GM19455 (cell line): ENCODE measurements around the gene SP7.
"Not testable (repeated sequence)": the region's sequence is repeated elsewhere in the genome, so short reads cannot be mapped to it uniquely, and the experiment has no call there.

ENCODE experiments used
- ATAC-seq: cut with Tn5 transposase; IDR thresholded peaks from one replicate; pipeline ENCODE4 v1.9.1; 2021; ENCODE audit not compliant: unreplicated experiment

The SP7 gene

DNA sequence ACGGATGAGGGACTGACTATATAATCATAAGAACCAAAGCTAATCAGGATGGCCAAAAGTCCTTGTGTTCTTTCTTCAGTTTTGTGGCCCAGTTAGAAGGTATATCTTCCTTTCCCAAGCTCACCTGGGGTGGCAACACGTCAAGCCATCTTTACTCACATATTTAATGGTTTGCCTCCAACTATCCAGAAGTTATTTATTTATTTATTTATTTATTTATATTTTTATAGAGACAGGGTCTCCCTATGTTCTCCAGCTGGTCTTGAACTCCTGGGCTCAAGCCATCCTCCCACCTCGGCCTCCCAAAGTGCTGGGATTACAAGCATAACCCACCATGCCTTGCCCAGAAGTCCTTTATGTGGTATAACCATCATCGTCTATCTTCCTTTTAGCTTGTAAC is 11.8 kb upstream of the SP7 start:
- no peak for ATAC-seq

DNA sequence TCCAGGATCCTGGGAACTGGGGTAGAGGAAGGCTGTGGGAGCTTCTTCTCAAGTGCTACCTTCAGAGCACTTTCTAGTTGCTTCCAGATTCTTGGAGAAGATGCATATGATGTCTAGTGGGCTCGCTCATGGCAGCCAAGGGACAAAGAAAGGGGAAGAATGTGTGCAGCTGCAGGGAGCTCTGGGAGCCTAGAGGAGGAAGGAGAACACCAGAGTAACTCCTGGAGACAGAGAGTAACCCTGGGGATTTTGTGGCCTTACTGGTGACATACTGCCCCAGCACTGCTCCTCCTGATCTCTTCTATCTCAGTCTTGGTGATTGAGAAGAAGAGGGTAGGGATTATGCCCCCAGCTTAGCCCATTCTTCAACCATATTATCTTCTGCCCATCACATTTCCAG is 10.3 kb upstream of the SP7 start:
- ATAC-seq = no peak

DNA sequence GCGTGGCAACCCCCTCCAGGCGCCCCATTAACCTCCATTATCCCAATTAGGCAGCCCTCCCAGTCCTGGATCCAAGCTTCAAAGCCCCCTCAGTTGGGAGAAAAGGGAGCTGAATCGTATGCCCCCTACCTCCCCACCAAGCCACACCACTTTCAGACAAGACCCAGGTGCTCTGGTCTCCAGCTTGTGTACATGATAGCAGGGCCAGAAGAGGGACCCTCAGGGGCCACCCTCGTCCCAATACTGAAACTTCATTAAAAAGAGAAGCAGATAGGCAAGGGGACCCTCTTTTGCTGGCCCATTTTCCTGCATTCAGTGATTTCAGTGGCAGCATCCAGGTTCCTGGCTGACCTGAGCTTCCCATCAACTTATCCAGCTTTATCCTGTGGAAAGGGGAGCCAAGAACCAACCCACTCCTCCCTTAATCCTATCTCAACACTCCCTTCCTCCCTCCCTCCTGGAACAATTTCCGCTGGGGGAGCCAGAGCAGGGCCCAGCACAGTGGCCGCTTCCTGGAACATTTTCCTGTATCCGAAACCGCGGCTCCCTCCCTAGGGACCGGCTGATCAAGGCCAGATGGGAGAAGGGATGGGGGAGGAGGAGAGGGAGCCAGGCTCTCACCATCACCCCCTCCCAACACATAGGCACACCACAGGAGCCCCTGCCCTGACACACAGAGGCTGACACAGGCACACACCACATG is 9.5 kb upstream of the SP7 start:
- ATAC-seq = no peak

DNA sequence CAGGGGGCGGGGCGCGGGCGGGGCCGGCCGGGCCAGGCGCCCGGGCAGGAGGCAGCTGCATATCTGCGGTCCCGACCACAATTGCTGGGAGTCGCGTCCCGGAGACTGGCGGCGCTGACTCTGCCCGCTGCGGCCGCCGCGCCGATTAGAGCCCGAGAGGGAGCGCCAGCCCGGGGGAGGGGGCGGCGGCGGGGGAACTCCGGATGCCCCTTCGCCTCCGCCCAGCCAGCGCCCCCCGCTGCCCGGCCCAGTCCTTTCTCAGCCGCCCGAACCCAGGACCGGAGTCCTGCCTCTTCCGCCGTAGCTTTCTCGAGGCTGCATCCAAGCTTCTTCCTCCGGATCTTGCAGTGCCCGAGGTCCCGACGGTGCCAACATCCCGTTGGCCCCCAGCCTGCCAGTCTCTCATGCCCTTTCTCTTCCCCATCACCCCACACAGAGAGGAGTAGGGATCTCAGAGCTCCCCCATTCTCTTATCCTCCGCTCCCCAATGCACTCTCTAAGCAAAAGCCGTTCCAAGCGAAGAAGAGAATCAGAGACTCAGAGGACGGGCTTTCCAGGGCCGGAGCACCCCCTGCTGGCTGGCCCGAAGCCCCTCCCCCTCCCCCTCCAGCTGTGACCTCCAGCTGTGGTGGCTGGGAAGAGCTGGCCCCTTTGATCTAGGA is 8.8 kb upstream of the SP7 start:
- peak; percentile 62 for ATAC-seq

DNA sequence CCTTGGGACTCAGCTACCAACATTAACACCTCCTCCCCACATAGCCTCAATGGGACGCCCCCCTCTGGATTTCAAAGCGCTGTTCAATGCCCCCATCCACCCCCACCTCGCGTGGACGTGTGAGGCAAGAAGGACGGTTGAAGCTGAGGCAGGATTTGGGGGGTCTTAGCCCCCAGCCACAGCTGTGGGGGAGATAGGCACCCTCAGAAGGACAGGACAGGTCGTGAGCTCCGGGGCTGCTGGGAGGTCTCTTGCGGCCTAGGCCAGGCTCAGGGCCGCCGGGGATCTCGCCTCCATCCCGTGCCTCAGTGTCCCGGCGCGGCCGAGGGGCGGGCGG is 8.3 kb upstream of the SP7 start:
- ATAC-seq = no peak

DNA sequence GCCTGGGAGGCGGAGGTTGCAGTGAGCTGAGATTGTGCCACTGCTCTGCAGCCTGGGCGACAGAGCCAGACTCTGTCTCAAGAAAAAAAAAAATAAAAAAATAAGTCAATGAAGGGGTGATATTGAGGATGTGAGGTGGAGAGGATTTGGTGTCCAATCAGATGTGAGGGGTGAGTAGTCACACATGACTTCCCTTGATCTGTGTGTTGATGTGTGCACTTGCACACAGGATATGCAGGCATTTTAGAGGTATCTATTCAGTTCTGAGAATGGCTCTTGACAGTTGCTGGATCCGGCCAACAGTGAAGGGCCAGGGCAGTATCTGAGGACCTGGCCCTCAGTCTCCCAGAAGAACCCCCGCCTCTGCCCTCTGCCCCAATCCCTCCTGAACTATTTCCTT is 7.8 kb upstream of the SP7 start:
- ATAC-seq = no peak

DNA sequence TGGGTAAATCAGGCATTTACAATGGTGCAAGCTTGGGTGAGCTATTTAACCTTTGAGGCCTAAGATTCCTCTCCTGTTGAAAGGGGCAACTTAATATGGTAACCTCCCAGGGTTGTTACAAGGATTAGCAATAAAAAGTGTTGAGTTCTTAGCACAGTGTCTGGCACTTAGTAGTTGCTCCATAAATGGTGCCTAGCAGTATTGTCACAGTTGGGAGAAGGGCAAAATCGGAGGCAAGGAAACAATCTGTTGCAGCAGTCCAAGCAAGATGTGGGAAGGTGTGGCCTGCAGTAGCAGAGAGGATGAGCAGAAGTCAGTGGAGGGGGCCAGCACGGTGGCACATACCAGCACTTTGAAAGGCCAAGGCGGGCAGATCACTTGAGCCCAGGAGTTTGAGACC is 7.3 kb upstream of the SP7 start:
- no peak for ATAC-seq

DNA sequence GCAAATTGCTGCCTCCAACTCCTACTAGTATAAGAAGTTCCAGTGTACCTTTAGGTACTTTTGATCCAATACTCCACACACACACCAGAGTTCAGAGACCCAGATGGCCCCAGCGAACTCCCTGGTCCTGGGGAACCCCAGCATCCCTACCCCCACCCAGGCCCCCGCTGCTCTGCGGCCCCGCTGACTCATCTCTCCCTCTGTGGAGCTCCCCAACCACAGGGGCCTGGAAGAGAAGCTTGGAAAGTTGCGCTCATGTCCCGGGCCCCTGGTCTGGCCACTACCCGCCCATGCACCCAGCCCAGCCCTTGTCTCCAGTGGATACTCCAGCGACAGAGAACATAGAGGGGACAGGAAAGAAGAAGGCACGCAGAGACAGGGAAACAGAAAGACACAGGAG is 4.2 kb upstream of the SP7 start:
- ATAC-seq = no peak

DNA sequence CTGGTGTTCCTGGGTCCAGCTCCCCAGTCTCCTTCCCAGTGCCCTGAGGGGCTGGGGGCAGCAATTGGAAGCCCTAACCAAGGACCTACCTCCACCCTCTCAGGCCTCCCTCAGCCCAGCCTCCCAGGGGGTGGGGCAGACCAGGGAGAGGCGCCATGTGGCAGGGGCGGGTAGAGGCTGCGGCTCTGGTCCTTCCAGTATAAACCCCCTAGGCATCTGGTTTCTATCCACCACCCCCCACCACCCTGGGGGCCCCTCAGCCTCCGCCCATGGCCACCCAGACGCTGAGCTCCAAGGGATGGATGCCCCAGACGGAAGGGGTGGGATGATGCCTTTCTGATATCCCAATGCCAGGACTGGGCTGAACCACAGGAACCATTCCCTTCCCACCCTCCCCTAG is 2.8 kb upstream of the SP7 start:
- ATAC-seq = no peak

DNA sequence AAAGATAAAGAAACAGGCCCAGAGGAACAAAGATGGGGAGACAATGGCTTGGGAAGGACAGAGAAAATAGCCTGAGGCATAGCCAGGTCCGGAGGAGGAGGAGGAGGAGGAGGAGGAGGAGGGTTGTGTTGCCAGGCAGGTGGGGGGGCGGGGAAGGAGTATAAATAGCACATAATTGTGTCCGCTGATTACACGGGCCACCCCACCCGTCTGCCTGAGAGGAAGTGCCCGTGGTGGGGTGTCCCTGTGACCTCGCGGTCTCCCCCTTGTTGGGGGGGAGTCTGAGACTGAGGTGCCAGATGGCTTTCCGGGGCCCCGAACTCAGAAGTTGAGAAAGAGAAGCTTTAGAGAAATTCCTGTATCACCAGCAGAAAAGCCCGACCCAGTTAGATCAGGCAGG is 1.9 kb upstream of the SP7 start:
- ATAC-seq = no peak

DNA sequence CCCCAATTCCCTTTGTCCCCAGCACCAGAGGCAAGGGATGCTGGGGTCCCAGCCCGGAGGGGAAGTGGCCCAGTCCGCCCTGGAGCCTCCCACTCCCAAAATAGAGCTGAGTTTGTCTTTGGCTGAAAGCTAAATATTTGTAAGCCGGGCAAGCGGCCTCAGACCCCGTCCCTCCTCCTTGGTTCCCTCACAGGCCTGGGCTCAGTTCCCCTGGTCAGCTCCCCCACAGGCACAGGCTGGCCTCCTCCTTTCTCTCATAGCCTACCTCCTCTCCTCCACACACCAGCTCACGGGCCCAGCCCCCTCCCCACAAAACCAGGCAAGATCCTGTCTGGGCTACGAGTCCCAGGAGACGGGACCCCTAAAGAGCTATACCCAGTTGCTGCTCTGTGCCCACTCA is 1.3 kb downstream of the SP7 start:
- no peak for ATAC-seq

DNA sequence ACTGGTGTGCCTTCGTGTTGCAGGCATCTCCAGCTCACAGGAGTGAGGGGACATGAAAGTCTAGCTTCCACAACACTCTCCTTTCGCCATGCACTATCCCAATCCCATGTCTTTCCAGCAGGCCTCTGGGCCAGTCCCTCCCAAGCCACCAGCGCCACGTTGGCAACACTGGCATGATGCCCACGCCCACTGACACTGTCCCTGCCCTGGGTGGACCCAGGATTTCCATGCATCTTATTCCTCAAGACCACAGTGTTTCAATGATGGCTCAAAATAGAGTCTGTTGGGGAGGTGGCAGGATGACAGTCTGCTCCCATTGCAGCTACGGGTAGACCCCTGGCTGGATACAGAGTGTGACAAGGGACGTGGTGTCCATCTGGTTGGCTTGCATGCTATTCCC is 2.3 kb downstream of the SP7 start:
- ATAC-seq = no peak

DNA sequence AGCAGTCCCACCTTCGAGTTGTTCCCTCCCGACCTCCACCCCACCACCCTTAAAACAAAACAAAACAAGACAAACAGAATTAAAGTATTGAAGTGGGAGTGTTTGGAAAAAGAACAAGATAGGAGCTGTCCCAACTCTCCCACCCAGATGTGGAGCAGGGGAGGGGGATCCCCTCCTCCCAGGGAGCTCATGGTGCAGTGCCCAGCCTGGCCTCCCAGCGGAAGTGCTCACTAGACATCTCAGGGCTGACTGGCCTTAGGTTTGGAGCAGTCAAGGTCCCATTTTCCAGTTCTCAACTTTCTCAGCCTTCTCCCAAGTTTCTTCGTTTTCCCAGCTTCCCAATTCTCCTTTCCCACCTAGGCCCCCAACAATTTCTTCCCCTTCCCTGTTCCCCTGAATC is 2.9 kb downstream of the SP7 start:
- no peak for ATAC-seq

DNA sequence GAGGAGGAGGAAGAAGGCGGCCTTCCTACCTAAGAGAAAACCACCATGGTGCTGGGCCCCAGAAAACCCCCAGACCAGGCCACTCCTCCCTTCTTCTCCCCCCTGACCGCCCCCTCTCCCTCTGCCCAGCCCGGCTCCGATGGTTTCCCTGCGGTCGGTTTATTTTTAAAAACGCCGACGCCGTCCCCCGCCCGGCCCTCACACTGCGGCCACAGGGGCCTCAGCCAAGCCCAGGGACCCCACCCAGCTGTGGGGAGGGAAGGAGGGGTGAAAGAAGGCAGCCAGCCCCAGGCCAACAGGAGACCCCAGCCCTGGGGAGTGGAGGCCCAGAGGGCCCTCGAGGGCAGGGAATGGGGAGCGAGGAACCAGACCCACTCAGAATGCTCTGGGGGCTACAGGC is 3.4 kb downstream of the SP7 start:
- no peak for ATAC-seq

DNA sequence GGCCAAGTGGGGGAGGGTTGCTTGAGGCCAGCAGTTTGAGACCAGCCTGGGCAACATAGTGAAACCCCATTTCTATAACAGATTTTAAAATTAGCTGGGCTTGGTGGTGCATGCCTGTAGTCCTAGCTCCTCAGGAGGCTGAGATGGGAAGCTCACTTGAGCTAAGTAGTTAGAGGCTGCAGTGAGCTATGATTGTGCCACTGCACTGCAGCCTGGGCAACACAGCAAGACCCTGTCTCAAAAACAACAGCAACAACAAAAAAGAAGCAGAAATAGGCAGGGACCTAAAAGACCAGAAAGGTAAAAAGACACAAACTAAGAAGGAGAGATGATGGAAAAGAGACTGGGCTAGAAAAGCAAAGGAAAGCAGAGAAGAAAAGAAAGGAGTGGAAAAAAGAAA is 3.8 kb downstream of the SP7 start:
- not testable (repeated sequence) for ATAC-seq

DNA sequence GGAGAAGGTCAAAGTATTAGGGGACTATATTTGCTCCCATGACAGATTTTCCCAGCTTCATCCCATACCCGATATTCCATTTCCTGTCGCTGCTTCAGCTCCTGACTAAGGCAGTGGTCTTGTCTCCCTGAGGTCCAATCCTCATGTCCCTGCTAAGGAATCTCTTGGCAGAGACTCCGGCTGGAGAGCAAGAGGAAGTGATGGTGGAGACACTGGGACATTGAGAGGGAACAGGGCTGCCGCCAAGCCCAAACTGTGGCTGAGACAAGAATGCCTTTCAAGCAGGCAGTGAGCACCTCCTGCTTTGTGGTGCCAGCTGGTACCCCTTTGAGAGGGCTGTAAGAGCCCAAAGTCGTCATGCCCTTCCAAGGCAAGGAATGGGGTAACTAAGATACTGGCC is 5.5 kb downstream of the SP7 start:
- ATAC-seq = no peak

DNA sequence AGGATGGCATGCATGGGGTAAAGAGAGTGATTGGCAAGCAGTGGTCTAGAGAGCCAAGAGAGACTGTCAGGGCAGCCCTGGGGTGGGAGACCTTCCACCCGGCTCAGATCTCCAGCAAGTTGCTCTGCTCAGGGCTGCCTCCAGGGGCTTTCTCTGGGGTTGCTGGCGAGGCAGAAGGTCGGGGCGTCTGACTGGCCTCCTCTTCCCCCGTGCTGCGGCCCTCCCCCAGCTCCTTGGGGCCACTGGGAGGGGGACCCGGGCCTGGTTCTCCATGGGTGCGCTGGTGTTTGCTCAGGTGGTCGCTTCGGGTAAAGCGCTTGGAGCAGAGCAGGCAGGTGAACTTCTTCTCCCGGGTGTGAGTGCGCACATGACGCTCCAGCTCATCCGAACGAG is 8.1 kb downstream of the SP7 start:
- no peak for ATAC-seq

DNA sequence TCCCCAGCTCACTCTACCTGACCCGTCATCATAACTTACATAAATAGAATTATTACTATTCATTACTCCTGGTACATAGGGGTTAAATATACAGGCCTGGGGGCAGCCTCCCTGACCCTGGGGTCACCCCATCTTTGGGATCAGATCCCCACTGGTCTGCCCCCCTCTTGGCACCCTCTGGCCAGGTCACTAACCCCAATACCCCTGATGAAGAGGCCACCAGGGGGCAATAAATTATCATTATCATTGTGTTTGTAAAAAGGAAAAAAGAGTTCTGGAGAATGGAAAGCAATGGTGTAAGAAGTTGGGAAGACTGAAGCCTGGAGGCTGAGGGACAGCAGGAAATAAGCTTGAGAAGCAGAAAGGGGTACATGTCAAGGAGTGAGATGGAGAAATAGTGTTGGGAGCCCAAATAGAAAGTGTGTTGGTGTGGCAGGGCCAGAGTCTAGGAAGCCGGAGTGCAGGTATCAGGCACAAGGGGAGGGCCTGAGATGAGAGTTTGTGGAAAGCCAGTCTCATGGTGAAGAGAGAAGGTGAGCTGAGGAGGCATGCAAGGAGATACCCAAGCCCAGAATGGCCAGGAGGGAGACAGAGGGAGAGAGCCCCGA is 8.6 kb downstream of the SP7 start:
- no peak for ATAC-seq

DNA sequence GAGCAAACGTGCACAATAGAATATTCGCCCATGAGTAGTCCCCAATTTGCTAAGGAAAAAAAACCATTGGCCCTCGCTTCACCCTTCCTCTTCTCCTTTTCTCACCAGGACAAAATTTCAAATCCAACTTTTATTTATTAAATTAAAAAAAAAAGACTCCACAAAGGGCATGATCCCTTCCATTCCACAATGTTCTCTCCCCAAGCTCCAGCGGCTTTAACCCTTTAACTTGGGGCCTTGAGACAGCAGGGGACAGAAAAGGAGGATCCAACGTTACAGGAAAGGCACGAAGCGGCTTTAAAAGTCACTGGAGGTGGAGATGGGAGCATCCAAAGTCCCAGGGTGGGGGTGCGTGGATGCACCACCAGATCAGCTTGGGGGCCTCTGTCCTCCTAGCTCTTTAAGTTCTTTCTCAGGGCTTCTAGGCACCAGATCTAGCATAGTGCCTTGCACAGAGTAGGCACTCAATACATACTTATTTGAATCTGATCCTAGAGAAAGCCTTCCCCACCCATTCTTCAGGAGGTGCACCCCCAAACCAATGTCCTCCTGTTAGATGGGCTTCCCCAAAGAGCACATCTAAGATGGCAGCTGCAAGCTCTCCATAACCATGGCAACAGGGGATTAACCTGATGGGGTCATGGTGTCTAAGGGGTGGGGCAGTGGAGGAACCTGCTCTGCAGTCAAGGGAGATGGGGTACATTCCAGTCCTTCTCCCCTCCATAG is 9.5 kb downstream of the SP7 start:
- ATAC-seq = no peak

DNA sequence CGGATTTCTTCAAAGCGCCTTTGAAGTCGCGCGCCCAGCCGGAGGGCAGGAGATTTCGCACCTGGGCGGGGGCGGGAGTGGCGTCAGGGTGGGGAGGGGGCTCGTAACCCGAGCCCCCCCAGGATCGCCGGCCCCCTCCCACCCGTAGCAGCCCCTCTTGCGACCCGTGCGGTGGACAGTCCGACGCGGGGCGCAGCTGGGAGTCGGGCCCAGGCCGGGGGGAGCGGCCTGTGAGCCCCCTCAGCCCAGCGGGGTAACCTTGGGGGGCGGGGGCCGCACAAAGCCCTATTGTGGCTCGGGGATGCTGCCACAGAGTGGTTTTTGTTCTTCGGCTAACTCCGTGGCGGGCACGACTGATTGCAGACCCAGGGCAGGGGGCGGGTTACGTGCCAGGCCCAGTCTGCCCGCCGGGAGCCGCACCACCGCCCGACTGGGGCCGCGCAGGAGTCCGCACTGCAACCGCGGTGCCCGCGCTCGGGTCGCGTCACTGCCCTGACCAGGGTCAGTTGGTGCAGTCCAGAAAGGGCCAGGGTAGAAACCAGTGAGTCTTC is 10.6 kb downstream of the SP7 start:
- no peak for ATAC-seq

DNA sequence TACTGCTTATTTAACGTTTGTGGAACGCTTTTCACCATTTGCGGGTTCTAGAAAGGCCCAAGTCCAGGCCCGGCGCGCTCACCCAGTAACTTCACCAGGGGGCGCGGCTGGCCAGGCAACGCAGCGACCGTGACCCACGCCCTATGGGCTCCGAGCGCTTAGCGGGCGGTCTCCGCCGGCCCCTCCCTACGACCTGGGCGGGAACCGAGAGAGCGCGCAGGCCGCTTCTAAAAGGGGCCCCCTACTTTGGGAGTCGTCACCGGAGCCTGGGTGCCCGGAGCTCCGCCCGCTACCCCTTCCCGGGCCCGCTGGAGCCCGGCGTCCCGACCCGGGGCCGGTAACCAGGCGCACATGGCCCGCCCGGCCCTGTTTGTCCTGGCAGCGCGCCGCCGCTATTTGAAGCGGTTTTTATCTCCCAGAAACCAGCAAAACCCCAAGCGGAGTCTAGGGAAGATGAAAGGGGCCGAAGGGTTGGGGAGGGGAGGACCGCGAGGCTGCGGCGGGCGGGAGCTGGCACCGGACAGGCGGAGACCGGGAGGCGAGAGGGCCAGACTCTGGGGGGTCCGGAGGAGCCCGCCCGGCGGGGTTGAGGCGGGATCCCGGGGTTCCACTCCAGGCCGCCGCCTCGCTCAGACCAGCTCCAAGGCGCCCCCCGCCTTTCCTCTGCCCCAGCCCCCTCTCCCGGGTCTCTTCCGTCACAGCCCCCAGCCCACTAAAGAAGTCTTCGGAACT is 11.2 kb downstream of the SP7 start:
- peak; percentile 57 for ATAC-seq
